Upper lobe of left lung (tissue), 4 donors: ENCODE results near the gene FAM184B.

Experiments used
- POLR2A ChIP-seq, 4 donors: fragments of 450-650 bp; IDR thresholded peaks; one replicate each; pipeline ENCODE4 v1.5.1; 2016 to 2017; ENCODE audit warnings: antibody characterized with exemption in 4 of 4, mild to moderate bottlenecking in 2 of 4
- TF ChIP-seq, protein P1 (sequence below), 6 experiments: fragments of 450-650 bp in 4 of 6; fragments of 200-600 bp in 2 of 6; sonication (generic) in 2 of 6; IDR thresholded peaks; one replicate each; pipeline ENCODE4 v1.5.1; 2016 to 2019; ENCODE audit warnings: antibody characterized with exemption in 6 of 6

DNA sequence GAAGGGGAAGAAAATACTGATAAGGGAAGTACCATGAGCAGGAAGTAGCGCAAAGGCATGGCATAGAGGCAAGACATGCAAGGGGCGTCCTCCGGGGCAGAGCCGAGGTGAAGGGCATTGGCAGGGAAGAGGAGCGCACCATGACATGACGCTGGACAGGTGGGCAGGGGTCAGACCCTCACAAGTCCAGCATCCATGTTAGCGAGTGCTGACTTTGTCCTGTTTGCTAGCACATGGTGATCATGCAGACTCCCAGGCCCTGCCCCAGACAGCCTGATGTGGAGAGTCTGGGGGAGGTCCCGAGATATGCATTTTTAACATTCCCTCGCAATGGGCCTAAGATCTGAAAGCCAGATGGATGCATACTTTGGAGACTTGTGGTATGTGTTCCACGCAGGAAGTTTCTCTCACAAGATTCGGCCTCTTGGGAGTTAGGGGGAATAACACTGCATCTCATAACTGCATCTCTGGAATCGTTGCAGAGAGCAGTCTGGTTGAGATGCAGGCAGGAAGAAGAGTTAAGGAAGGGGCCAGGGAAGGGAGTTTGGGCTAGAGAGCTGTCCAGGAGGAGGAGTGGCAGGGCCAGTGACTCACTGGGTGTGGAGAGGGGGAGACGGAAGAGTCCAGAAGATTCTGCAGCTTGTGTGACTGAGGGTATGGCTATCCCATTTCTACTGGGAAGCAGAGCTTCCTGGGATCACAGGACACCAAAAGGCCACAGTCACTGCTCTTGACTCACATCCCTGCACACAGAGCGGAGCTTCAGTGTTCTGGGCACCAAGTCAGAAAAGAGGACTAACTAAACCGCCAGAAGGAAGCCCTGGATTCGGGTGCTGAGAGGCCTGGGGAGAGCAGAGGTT is 59.7 kb downstream of the FAM184B start:
- TF ChIP-seq, protein P1, sequence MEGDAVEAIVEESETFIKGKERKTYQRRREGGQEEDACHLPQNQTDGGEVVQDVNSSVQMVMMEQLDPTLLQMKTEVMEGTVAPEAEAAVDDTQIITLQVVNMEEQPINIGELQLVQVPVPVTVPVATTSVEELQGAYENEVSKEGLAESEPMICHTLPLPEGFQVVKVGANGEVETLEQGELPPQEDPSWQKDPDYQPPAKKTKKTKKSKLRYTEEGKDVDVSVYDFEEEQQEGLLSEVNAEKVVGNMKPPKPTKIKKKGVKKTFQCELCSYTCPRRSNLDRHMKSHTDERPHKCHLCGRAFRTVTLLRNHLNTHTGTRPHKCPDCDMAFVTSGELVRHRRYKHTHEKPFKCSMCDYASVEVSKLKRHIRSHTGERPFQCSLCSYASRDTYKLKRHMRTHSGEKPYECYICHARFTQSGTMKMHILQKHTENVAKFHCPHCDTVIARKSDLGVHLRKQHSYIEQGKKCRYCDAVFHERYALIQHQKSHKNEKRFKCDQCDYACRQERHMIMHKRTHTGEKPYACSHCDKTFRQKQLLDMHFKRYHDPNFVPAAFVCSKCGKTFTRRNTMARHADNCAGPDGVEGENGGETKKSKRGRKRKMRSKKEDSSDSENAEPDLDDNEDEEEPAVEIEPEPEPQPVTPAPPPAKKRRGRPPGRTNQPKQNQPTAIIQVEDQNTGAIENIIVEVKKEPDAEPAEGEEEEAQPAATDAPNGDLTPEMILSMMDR (IDR thresholded peaks at IDR 0.05) = no peak
- no peak for TF ChIP-seq POLR2A (IDR thresholded peaks at IDR 0.05)
